ENCODE measurements around the gene OCA2.
"Not testable (repeated sequence)": the region's sequence is repeated elsewhere in the genome, so short reads cannot be mapped to it uniquely, and the experiment has no call there.

Gene OCA2

DNA sequence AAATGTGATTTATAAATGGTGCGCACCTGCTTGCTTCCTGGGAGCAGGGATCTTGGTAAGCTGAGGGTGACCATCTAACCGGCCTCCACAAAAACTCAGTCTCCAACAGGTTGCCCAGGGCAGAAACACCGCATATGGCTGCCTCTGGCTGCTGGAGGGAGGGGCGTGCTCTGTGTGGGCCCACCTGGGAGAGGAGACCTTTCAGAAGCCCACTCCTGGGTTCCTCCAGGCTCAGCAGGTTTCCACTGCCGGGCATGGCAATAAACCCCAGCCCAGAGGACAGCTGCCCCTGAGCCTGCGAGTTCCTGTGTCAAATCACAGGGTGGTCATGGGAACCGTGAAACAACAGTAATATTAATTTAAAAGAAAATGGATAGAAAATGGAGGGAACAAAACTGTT is 85.6 kb downstream of the OCA2 start:
- Histone ChIP-seq H3K9me3 (ENCODE audit: severe bottlenecking) (peaks cover 2% of the 10 kb centered on the region), H3K36me3 (no peaks in the 10 kb centered on the region), H3K27ac (no peak overlapping the region), H3K27me3 (ENCODE audit: insufficient read depth, low read depth, severe bottlenecking) (no peaks in the 10 kb centered on the region), H3K4me3 (ENCODE audit: low read depth, low read length) (no peak overlapping the region)
- no peak for TF ChIP-seq CTCF (IDR thresholded peaks at IDR 0.05; ENCODE audit: low read depth, low read length)
- DNase-seq: no peak

GRCh38 chr15:28012231-28012630 is 86.9 kb downstream of the OCA2 start:
- Histone ChIP-seq H3K27ac (no peak overlapping the region), H3K27me3 (ENCODE audit: insufficient read depth, low read depth, severe bottlenecking) (no peaks in the 10 kb centered on the region), H3K4me3 (ENCODE audit: low read depth, low read length) (no peak overlapping the region), H3K9me3 (ENCODE audit: severe bottlenecking) (peaks cover 2% of the 10 kb centered on the region), H3K36me3 (no peaks in the 10 kb centered on the region)
- DNase-seq: no peak
- TF ChIP-seq CTCF (IDR thresholded peaks at IDR 0.05; ENCODE audit: low read depth, low read length): no peak

GRCh38 chr15:28008175-28008574 is 90.9 kb downstream of the OCA2 start:
- H3K4me3 ChIP-seq (ENCODE audit: low read depth, low read length); H3K36me3 ChIP-seq; H3K27me3 ChIP-seq (ENCODE audit: insufficient read depth, low read depth, severe bottlenecking); H3K9me3 ChIP-seq (ENCODE audit: severe bottlenecking); DNase-seq; H3K27ac ChIP-seq: not testable (repeated sequence)

GRCh38 chr15:28006116-28006905 is 92.8 kb downstream of the OCA2 start:
- no peak for TF ChIP-seq CTCF (IDR thresholded peaks at IDR 0.05; ENCODE audit: low read depth, low read length)
- Histone ChIP-seq H3K36me3 (no peaks in the 10 kb centered on the region), H3K27me3 (ENCODE audit: insufficient read depth, low read depth, severe bottlenecking) (no peaks in the 10 kb centered on the region), H3K4me3 (ENCODE audit: low read depth, low read length) (no peak overlapping the region), H3K27ac (no peak overlapping the region), H3K9me3 (ENCODE audit: severe bottlenecking) (peaks cover 2% of the 10 kb centered on the region)
- no peak for DNase-seq

DNA sequence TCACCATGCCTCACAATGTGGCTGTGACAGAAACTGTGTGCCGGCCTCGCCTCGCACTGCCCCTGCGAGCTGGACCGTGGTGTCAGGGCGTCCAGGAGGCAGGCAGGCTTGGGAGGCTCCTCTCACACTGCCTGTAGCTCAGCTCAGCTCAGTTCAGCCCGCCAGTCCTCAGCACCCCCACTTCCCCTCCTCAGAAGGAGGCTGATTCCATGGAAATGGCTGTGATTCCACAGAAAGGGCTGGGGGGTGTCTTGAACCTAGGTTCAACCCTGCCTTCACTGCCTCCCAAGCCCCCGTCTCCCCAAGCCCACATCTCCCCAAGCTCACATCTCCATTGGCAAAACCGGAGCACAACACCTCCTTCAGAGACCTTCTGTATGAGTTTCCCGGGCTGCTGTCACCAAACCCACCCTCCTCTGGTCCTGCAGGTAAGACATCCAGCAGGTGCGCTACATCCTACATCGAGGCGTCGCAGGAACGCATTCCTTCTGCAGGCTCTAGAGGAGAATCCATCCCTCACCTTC is 94.0 kb downstream of the OCA2 start:
- DNase-seq: no peak
- no peak overlapping the region for H3K4me3 ChIP-seq (ENCODE audit: low read depth, low read length)
- no peak overlapping the region for H3K27ac ChIP-seq
- peaks cover 2% of the 10 kb centered on the region for H3K9me3 ChIP-seq (ENCODE audit: severe bottlenecking)
- no peaks in the 10 kb centered on the region for H3K36me3 ChIP-seq
- TF ChIP-seq CTCF (IDR thresholded peaks at IDR 0.05; ENCODE audit: low read depth, low read length): no peak
- H3K27me3 ChIP-seq (ENCODE audit: insufficient read depth, low read depth, severe bottlenecking): no peaks in the 10 kb centered on the region

GRCh38 chr15:28004143-28005003 is 94.7 kb downstream of the OCA2 start:
- no peak for DNase-seq
- Histone ChIP-seq H3K27me3 (ENCODE audit: insufficient read depth, low read depth, severe bottlenecking) (no peaks in the 10 kb centered on the region), H3K36me3 (no peaks in the 10 kb centered on the region), H3K27ac (no peak overlapping the region), H3K9me3 (ENCODE audit: severe bottlenecking) (peaks cover 2% of the 10 kb centered on the region), H3K4me3 (ENCODE audit: low read depth, low read length) (no peak overlapping the region)
- no peak for TF ChIP-seq CTCF (IDR thresholded peaks at IDR 0.05; ENCODE audit: low read depth, low read length)
